Activated B cell treated with CpG ODN at 0.5 μM for 24 hours (primary cell): ENCODE data around the gene LRIG1. TPM values are rescaled to one million over a fixed set of nuclear protein-coding genes. Genes with fewer than 3 reads are reported as not detected.

Experiments
- ATAC-seq: fragments of 200-7000 bp; cut with Tn5 transposase; one replicate; pipeline ENCODE4 v1.10.0; 2021; ENCODE audit warnings: low read depth, mild to moderate bottlenecking, moderate library complexity
- CTCF ChIA-PET: fragments of 350-600 bp; sonication (Branson Sonifier 250); formaldehyde crosslinking; loops from one replicate; lab custom pipeline; 2021; ENCODE audit warnings: antibody characterized with exemption; lab: Charles Lee
- POLR2A ChIA-PET: fragments of 350-600 bp; sonication (Branson Sonifier 250); formaldehyde crosslinking; loops from one replicate; lab custom pipeline; 2021; ENCODE audit warnings: antibody characterized with exemption; lab: Charles Lee
- DNase-seq: peaks from one replicate; pipeline ENCODE4 v3.0.0; 2022
- H3K27ac Mint-ChIP-seq: one replicate; pipeline ENCODE4 v1.8.0; 2020; ENCODE audit warnings: mixed read lengths
- H3K27me3 Mint-ChIP-seq: one replicate; pipeline ENCODE4 v1.8.0; 2021; ENCODE audit warnings: mixed read lengths
- H3K36me3 Mint-ChIP-seq: one replicate; pipeline ENCODE4 v1.8.0; 2021; ENCODE audit warnings: low read depth, mixed read lengths
- H3K4me1 Mint-ChIP-seq: one replicate; pipeline ENCODE4 v1.8.0; 2021; ENCODE audit warnings: mixed read lengths
- H3K4me3 Mint-ChIP-seq: one replicate; pipeline ENCODE4 v1.8.0; 2020; ENCODE audit warnings: mild to moderate bottlenecking, mixed read lengths
- H3K9me3 Mint-ChIP-seq: one replicate; pipeline ENCODE4 v1.8.0; 2020; ENCODE audit warnings: mixed read lengths
- intact Hi-C: fragments of 100-400 bp; cut with micrococcal nuclease; formaldehyde crosslinking; loops from one replicate; pipeline ENCODE4 v1.15.1; 2024
- total RNA-seq: library from RNA; stranded (reverse); gene quantifications from 2 replicates; pipeline ENCODE4 v1.2.3, GENCODE V29; 2022
- TF ChIP-seq, protein P1 (sequence below): fragments of 200-600 bp; IDR thresholded peaks from one replicate; pipeline ENCODE4 v1.8.0; 2022; ENCODE audit warnings: antibody characterized with exemption, mild to moderate bottlenecking

LRIG1 gene
- total RNA-seq, 1 donor from 2014 or later: 9.7 TPM

DNA sequence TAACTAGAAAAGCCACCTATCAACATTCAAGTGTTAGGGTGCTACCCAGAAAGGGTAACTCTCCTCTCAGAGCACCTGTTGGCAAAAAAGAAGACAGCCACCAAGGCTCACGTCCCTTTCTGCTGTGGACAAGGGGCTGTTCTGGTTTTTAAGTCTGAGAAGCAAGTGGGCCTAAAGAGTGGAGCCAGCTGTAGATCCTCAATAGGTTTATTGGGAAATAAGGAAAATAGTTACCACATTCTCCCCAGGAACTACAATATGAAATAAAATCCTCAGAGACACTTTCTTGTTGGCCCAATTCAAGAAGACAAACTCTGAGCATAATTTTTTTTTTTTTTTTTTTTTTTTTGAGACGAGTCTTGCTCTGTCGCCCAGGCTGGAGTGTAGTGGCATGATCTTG, 35.8 kb downstream of the LRIG1 start:
- Mint-ChIP-seq H3K4me3 (no peak overlapping the region), H3K27me3 (peaks cover 19% of the 10 kb centered on the region), H3K9me3 (no peaks in the 10 kb centered on the region), H3K27ac (no peak overlapping the region), H3K36me3 (no peaks in the 10 kb centered on the region), H3K4me1 (peaks cover 27% of the 10 kb centered on the region)
- intact Hi-C loops: no loop called here
- ATAC-seq (no peak), DNase-seq (no peak)
- TF ChIP-seq, protein P1, sequence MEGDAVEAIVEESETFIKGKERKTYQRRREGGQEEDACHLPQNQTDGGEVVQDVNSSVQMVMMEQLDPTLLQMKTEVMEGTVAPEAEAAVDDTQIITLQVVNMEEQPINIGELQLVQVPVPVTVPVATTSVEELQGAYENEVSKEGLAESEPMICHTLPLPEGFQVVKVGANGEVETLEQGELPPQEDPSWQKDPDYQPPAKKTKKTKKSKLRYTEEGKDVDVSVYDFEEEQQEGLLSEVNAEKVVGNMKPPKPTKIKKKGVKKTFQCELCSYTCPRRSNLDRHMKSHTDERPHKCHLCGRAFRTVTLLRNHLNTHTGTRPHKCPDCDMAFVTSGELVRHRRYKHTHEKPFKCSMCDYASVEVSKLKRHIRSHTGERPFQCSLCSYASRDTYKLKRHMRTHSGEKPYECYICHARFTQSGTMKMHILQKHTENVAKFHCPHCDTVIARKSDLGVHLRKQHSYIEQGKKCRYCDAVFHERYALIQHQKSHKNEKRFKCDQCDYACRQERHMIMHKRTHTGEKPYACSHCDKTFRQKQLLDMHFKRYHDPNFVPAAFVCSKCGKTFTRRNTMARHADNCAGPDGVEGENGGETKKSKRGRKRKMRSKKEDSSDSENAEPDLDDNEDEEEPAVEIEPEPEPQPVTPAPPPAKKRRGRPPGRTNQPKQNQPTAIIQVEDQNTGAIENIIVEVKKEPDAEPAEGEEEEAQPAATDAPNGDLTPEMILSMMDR: no peak
- POLR2A ChIA-PET: no interaction called here
- CTCF ChIA-PET: no interaction called here

DNA sequence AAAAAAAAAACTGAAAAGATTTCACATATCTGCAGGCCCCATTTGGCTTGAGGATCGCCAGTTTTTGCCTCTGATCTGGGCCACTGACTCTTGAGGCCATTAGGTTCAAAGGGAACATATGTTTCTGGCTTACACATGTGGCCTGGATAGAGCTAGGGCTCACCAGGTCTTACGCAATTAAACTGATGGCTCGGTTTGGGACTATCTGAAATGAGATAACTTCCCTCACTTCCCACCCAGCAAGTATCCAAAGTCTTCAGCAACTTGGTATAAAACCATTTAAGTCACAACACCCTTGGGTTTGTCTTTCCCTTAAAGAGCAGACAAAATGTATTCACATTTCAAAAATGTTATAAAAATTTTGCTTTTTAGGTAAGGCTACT, 36.3 kb downstream of the LRIG1 start:
- ChIA-PET POLR2A (no interaction called here), CTCF (no interaction called here)
- Mint-ChIP-seq H3K36me3 (no peaks in the 10 kb centered on the region), H3K4me1 (peaks cover 23% of the 10 kb centered on the region), H3K27ac (no peak overlapping the region), H3K9me3 (no peaks in the 10 kb centered on the region), H3K27me3 (peaks cover 17% of the 10 kb centered on the region), H3K4me3 (no peak overlapping the region)
- ATAC-seq (no peak), DNase-seq (no peak)
- intact Hi-C loops: no loop called here
- TF ChIP-seq, protein P1: no peak

DNA sequence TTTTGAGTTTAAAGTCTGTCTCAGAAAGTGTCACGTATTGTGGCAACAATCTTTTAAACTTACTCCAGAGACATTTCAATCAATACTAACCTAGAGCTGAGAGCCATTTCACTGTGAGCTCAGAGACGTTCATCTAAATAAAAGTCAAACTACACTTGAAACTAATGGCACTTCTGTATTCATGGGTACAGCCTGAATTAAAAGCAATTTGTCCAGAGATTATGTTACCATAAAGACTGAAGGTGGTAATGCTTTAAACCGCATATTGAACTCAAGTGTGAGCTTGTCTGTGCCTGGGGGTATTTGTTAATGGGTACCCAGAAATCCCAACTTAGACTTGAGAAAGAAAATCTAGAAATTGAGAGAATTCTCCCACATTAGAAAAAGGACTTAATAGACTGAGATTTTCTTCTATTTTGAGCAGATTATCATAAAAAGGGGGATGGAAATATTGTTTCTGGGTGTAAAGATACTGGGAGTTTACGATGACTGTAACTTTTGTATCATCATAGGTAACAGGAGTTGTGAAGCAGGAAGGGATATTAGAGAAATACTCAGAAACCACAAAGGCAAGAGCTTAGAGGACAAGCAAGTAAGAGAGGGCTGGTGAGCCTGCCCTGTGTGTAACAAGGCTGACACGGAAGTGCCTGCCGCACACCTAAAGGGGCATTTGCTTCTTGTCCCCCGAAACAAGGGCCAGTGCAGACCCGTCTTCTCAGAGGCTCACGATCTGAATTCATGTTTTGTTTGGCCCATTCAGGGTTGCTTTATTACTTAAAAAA, 36.9 kb downstream of the LRIG1 start:
- Mint-ChIP-seq H3K9me3 (no peaks in the 10 kb centered on the region), H3K27me3 (peaks cover 16% of the 10 kb centered on the region), H3K4me1 (peaks cover 17% of the 10 kb centered on the region), H3K36me3 (no peaks in the 10 kb centered on the region), H3K4me3 (no peak overlapping the region), H3K27ac (no peak overlapping the region)
- TF ChIP-seq, protein P1: no peak
- ChIA-PET POLR2A (no interaction called here), CTCF (no interaction called here)
- DNase-seq (no peak), ATAC-seq (no peak)
- intact Hi-C loops: no loop called here

DNA sequence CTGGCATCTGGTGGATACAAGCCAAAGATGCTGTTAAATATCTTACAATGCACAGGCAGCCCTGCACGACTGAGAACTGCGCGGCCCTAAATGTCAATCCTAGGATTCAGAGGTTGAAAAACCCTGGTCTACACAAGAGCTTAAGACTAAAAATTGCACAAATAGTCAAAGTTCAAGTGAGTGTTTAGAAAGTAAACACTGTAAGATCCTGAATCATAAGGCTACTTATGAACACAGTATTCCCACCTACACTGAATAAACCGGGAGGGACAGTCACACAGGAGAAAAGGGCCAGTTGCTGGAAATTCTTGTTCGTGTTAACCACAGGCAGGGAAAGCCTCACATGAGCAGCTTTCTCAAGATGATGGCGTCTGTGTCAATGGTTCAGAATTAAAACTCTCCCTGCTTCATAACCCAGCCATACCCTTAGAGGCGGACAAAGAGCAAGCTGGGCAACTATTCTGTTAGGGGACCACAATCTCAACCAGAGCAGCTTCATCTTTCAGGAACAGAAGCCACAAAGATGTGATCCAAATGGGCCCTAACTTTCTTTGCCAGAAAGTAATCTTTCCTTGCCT, 37.7 kb downstream of the LRIG1 start:
- Mint-ChIP-seq H3K27me3 (peaks cover 10% of the 10 kb centered on the region), H3K9me3 (no peaks in the 10 kb centered on the region), H3K4me1 (peaks cover 9% of the 10 kb centered on the region), H3K27ac (no peak overlapping the region), H3K36me3 (no peaks in the 10 kb centered on the region), H3K4me3 (no peak overlapping the region)
- ChIA-PET CTCF (no interaction called here), POLR2A (no interaction called here)
- no peak for ATAC-seq
- no peak for DNase-seq
- intact Hi-C loops: no loop called here
- TF ChIP-seq, protein P1: no peak

DNA sequence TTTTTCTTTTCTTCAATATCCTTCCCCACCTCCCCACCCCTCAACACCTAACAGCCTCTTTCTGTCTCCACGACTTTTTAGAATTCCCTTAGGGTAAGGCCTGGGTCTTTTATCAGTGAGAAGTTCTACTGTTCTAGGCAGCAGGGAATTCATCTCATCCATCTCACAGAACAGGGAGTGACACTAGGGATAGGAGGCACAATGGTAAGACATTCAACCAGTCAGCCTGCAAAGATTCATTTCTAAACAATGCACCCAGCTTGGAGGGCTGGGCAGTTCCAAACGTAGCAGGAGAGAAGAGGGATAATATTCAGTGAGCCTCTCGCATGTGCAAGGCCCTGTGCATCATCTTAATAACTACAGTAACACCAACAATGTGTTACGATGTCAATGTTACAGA, 43.6 kb downstream of the LRIG1 start:
- ChIA-PET POLR2A (interaction anchor here (0.6 to 1.0 kb wide), 2 partner anchors 10 to 15 kb away, joined by 4 to 15 read pairs; no protein-coding TSS in a partner anchor), CTCF (no interaction called here)
- Mint-ChIP-seq H3K4me3 (no peak overlapping the region), H3K36me3 (no peaks in the 10 kb centered on the region), H3K27me3 (no peaks in the 10 kb centered on the region), H3K4me1 (no peaks in the 10 kb centered on the region), H3K27ac (no peak overlapping the region), H3K9me3 (no peaks in the 10 kb centered on the region)
- ATAC-seq (no peak), DNase-seq (no peak)
- TF ChIP-seq, protein P1: no peak
- intact Hi-C loops: no loop called here
